Stimulated activated CD8-positive, alpha-beta memory T cell treated with anti-CD3 and anti-CD28 coated beads, Interleukin-15, amount 100 ng/mL, for 24 hours (primary cell): ENCODE measurements around the gene MRNIP.

Experiments used
- DNase-seq: peaks from one replicate; pipeline ENCODE4 v3.0.0-alpha.2; 2020; ENCODE audit warnings: low read depth

MRNIP gene

GRCh38 chr5:179887802-179888201 is 29.2 kb upstream of the MRNIP start:
- no peak for DNase-seq

- DNase-seq = no peak
Observed at GRCh38 chr5:179887095-179887494, 28.5 kb upstream of the MRNIP start.

- no peak for DNase-seq
Observed at GRCh38 chr5:179886190-179886911, 27.7 kb upstream of the MRNIP start.

- DNase-seq = no peak
Observed at GRCh38 chr5:179885491-179886090, 27.0 kb upstream of the MRNIP start.

GRCh38 chr5:179883163-179883562 is 24.5 kb upstream of the MRNIP start:
- no peak for DNase-seq

GRCh38 chr5:179882338-179882737 is 23.7 kb upstream of the MRNIP start:
- no peak for DNase-seq

GRCh38 chr5:179880848-179881590 is 22.4 kb upstream of the MRNIP start:
- no peak for DNase-seq

- no peak for DNase-seq
Observed at GRCh38 chr5:179880066-179880650, 21.5 kb upstream of the MRNIP start.

GRCh38 chr5:179879690-179880010 is 21.0 kb upstream of the MRNIP start:
- no peak for DNase-seq

- no peak for DNase-seq
Observed at GRCh38 chr5:179879003-179879689, 20.5 kb upstream of the MRNIP start.

- DNase-seq = no peak
Observed at GRCh38 chr5:179878222-179879002, 19.8 kb upstream of the MRNIP start.

- DNase-seq = no peak
Observed at GRCh38 chr5:179876610-179876952, 18.0 kb upstream of the MRNIP start.

- DNase-seq = no peak
Observed at GRCh38 chr5:179875741-179876609, 17.4 kb upstream of the MRNIP start.

GRCh38 chr5:179874536-179875292 is 16.1 kb upstream of the MRNIP start:
- no peak for DNase-seq

- DNase-seq = no peak
Observed at GRCh38 chr5:179874136-179874535, 15.5 kb upstream of the MRNIP start.

- no peak for DNase-seq
Observed at GRCh38 chr5:179873588-179874110, 15.0 kb upstream of the MRNIP start.

- no peak for DNase-seq
Observed at GRCh38 chr5:179872828-179873575, 14.4 kb upstream of the MRNIP start.

- DNase-seq = no peak
Observed at GRCh38 chr5:179872055-179872827, 13.6 kb upstream of the MRNIP start.
